Nephron (organoid): Measurements from ENCODE around the gene ULK4.
A peak's percentile ranks its signal among the peaks of the same experiment; 100 is the strongest.
"Not testable (repeated sequence)": the region's sequence is repeated elsewhere in the genome, so short reads cannot be mapped to it uniquely, and the experiment has no call there.

Experiments
- H3K27ac Mint-ChIP-seq, 3 experiments: 2 replicates each; pipeline ENCODE4 v1.8.0; 2020; ENCODE audit warnings: mixed read lengths in 3 of 3, mild to moderate bottlenecking in 2 of 3, moderate library complexity in 1 of 3
- H3K27me3 Mint-ChIP-seq: 2 replicates; pipeline ENCODE4 v1.8.0; 2021; ENCODE audit warnings: low read depth, mild to moderate bottlenecking, moderate library complexity, mixed read lengths
- H3K36me3 Mint-ChIP-seq: 2 replicates; pipeline ENCODE4 v1.8.0; 2020; ENCODE audit warnings: low read depth, mixed read lengths
- H3K4me1 Mint-ChIP-seq: 2 replicates; pipeline ENCODE4 v1.8.0; 2020; ENCODE audit warnings: mixed read lengths
- H3K4me3 Mint-ChIP-seq, 3 experiments: 2 replicates each; pipeline ENCODE4 v1.8.0; 2020; ENCODE audit warnings: mild to moderate bottlenecking in 3 of 3, mixed read lengths in 3 of 3, moderate library complexity in 2 of 3
- H3K9me3 Mint-ChIP-seq: 2 replicates; pipeline ENCODE4 v1.8.0; 2020; ENCODE audit warnings: mixed read lengths
- CTCF ChIP-seq, 3 experiments: fragments of 200-600 bp; sonication (generic); IDR thresholded peaks; one replicate each; pipeline ENCODE4 v1.5.0; 2021; ENCODE audit warnings: antibody characterized with exemption in 3 of 3; ENCODE audit not compliant: unreplicated experiment in 3 of 3

The ULK4 gene

DNA sequence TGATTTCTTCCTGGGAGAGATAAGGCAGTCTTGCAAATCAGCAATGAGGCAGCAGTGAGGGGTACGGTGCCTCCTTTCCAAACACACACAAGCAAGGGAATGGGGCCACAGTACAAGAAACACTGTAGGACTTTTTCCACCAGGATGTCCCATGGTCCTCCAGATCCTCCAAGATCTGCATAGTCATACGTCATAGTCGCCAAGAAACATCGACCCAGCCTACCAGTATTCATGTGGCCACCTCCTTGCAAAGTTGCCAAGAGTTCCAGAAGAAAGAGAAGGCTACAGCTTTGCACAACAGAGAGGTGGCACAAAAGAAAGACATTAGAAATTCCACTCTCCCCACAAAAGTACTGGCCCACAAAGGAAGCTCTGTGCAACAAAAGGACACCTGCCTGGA lies 504.7 kb downstream of the ULK4 start:
- Mint-ChIP-seq H3K4me3 (no peak overlapping the region), H3K36me3 (peaks cover 4% of the 10 kb centered on the region), H3K27me3 (peaks cover 12% of the 10 kb centered on the region), H3K27ac (no peak overlapping the region), H3K9me3 (no peaks in the 10 kb centered on the region), H3K4me1 (peaks cover 11% of the 10 kb centered on the region)
- TF ChIP-seq CTCF (IDR thresholded peaks at IDR 0.05; ENCODE audit: unreplicated experiment in 3 of 3): no peak

DNA sequence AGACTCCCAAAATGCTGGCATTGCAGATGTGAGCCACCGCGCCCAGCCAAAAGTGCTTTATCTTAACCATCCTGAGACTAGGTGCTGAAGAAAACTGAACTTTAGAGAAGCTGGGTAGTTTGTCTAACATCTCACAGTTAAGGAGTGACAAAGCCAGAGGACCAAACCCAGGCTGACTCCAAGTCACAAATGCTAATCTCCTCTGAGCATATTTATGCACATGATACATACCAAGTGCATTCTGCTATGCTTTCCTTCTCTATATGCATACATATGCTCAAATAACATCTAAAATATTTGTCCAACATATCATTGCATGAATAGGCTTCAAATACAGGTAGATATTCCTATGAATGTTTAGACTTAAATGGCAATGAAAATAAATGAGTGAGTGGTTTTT lies 505.7 kb downstream of the ULK4 start:
- peaks cover 14% of the 10 kb centered on the region for H3K27me3 Mint-ChIP-seq
- peaks cover 1% of the 10 kb centered on the region for H3K4me1 Mint-ChIP-seq
- no peak for TF ChIP-seq CTCF (IDR thresholded peaks at IDR 0.05; ENCODE audit: unreplicated experiment in 3 of 3)
- no peak overlapping the region for H3K27ac Mint-ChIP-seq
- no peak overlapping the region for H3K4me3 Mint-ChIP-seq
- H3K9me3 Mint-ChIP-seq: no peaks in the 10 kb centered on the region
- peaks cover 4% of the 10 kb centered on the region for H3K36me3 Mint-ChIP-seq

- H3K9me3 Mint-ChIP-seq, H3K4me1 Mint-ChIP-seq, H3K4me3 Mint-ChIP-seq, H3K27ac Mint-ChIP-seq, H3K36me3 Mint-ChIP-seq: not testable (repeated sequence)
- H3K27me3 Mint-ChIP-seq: peaks cover 16% of the 10 kb centered on the region
Measured at GRCh38 chr3:41453618-41454017, 508.3 kb downstream of the ULK4 start.

DNA sequence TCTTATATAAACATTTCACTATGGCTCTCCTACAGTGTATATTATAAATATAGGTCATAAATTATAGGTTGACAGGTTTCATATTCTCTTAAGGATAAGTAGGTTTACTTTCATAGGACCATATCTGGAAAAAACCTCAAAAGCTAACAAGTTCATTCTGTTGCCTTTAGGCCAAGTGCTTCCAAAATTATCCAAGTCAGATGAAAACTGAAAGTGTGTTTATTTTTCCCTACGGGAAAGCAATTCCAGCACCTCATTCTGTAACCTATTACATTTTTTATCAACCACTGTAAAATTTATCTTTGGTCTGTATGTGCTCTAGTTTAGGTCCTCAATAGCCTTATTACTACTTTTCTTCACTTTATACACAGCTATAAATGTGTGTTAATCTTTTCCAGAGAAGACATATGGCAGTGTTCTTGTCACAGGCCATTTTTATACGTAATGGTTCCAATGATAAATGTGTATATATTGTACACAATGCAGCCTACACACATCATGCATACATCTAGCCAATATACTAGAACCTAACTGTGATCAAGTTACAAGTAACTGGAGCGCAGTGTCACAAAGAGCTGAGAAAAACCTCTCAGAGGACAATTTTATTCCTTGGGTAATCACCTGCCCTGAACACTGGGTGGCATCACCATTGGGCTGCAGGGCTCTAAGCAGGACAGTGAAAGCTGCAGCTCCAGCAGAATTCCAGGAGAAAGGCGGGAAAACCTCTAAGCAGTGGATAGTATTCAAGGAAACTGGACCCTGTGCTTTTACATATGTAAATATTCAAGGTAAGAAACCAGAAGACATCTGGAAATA lies 511.3 kb downstream of the ULK4 start:
- TF ChIP-seq CTCF (IDR thresholded peaks at IDR 0.05; ENCODE audit: unreplicated experiment in 3 of 3): no peak
- peaks cover 17% of the 10 kb centered on the region for H3K27me3 Mint-ChIP-seq
- H3K9me3 Mint-ChIP-seq: peaks cover 3% of the 10 kb centered on the region
- H3K4me3 Mint-ChIP-seq: no peak overlapping the region
- peak overlapping the region in 1 of 3 experiments; percentile 24 for H3K27ac Mint-ChIP-seq
- peaks cover 8% of the 10 kb centered on the region for H3K36me3 Mint-ChIP-seq
- H3K4me1 Mint-ChIP-seq: no peaks in the 10 kb centered on the region

- Mint-ChIP-seq H3K9me3 (peaks cover 3% of the 10 kb centered on the region), H3K4me1 (no peaks in the 10 kb centered on the region), H3K27ac (no peak overlapping the region), H3K4me3 (no peak overlapping the region), H3K36me3 (peaks cover 8% of the 10 kb centered on the region), H3K27me3 (peaks cover 12% of the 10 kb centered on the region)
- no peak for TF ChIP-seq CTCF (IDR thresholded peaks at IDR 0.05; ENCODE audit: unreplicated experiment in 3 of 3)
Measured at GRCh38 chr3:41448396-41448795, 513.5 kb downstream of the ULK4 start.

GRCh38 chr3:41447701-41448100 lies 514.2 kb downstream of the ULK4 start:
- H3K4me3 Mint-ChIP-seq: no peak overlapping the region
- TF ChIP-seq CTCF (IDR thresholded peaks at IDR 0.05; ENCODE audit: unreplicated experiment in 3 of 3): no peak
- H3K36me3 Mint-ChIP-seq: peaks cover 6% of the 10 kb centered on the region
- H3K9me3 Mint-ChIP-seq: peaks cover 3% of the 10 kb centered on the region
- H3K27ac Mint-ChIP-seq: no peak overlapping the region
- H3K4me1 Mint-ChIP-seq: no peaks in the 10 kb centered on the region
- H3K27me3 Mint-ChIP-seq: peaks cover 12% of the 10 kb centered on the region

- H3K9me3 Mint-ChIP-seq, H3K36me3 Mint-ChIP-seq, H3K4me1 Mint-ChIP-seq, H3K4me3 Mint-ChIP-seq, H3K27ac Mint-ChIP-seq: not testable (repeated sequence)
- peaks cover 12% of the 10 kb centered on the region for H3K27me3 Mint-ChIP-seq
Measured at GRCh38 chr3:41446316-41446715, 515.6 kb downstream of the ULK4 start.
